ENCODE measurements around the gene BBC3.

BBC3 gene

DNA sequence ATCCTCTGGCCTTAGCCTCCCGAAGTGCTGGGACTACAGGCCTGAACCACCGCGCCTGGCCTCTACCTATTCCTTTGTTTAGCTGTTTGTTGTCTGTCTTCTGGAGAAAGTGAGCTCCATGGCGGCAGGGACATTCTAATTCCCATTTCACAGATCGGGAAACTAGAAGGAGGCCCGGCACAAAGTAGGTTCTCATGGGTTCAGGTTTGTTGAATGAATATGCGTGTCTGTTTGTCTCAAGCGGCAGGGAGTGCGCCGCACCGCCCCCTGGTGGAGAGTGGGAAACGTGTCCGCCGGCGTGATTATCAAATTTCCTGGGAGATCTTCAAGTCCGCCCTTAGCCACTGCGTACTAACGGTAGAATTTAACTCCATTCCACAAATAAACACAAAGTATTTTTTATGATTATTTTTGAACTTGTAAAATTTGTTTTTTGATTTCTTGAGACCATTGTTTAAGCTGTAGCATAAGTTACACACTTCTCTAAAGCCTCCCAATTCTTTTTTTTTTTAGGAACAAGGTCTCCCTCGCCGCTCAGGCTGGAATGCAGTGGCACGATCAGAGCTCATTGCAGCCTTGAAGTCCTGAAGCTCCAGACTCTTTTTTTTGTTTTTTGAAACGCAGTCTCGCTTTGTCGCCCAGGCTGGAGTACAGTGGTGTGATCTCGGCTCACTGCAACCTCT, 16.4 kb upstream of the BBC3 start:
- TF ChIP-seq, protein P1, sequence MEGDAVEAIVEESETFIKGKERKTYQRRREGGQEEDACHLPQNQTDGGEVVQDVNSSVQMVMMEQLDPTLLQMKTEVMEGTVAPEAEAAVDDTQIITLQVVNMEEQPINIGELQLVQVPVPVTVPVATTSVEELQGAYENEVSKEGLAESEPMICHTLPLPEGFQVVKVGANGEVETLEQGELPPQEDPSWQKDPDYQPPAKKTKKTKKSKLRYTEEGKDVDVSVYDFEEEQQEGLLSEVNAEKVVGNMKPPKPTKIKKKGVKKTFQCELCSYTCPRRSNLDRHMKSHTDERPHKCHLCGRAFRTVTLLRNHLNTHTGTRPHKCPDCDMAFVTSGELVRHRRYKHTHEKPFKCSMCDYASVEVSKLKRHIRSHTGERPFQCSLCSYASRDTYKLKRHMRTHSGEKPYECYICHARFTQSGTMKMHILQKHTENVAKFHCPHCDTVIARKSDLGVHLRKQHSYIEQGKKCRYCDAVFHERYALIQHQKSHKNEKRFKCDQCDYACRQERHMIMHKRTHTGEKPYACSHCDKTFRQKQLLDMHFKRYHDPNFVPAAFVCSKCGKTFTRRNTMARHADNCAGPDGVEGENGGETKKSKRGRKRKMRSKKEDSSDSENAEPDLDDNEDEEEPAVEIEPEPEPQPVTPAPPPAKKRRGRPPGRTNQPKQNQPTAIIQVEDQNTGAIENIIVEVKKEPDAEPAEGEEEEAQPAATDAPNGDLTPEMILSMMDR (IDR thresholded peaks at IDR 0.05; ENCODE audit: low read depth, low read length, missing control alignments): peak; percentile 84

DNA sequence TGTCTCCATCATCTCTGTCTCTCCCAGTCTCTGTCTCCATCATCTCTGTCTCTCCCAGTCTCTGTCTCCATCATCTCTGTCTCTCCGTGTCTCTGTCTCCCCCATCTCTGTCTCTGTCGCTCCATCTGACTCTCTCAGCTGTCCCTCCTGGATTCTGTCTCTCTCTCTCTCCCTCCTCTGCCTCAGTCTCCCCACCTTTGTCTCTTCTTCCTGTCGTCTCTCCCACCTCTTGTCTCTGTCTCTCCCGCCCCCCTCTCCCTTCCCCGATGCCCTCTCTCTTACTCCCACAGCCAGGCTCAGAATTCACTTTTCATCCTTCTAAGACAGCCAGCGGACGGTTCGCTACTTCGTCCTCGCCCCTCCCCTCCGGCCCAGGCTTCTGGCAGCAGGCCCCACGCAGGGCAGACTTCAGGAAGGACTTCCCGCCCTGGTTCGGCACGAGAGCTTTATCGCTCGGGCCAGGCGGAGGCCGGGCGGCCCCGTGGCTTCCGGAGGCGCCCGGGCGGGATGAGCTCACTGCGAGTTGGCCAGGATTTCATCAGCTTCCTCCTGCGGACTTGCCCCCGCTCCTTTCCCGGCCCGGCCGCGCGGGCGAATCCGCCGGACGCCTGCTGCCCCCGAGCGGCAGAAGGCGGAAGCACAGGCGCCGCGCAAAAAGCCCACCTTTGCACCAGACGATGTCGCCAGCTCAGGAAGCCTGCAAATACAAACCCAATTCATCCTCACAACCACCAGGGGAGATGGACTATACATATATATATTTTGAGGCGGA, 13.0 kb upstream of the BBC3 start:
- H3K4me3 ChIP-seq (ENCODE audit: low read depth, low read length): peak overlapping the region; percentile 59
- TF ChIP-seq, protein P1 (IDR thresholded peaks at IDR 0.05; ENCODE audit: low read depth, low read length, missing control alignments): peak; percentile 91
- DNase-seq (ENCODE audit: low read depth): peak; percentile 73

More for the DNA sequence above, 16.4 kb upstream of the BBC3 start:
- no peak overlapping the region for H3K4me3 ChIP-seq (ENCODE audit: low read depth, low read length)
- no peak for DNase-seq (ENCODE audit: low read depth)

DNA sequence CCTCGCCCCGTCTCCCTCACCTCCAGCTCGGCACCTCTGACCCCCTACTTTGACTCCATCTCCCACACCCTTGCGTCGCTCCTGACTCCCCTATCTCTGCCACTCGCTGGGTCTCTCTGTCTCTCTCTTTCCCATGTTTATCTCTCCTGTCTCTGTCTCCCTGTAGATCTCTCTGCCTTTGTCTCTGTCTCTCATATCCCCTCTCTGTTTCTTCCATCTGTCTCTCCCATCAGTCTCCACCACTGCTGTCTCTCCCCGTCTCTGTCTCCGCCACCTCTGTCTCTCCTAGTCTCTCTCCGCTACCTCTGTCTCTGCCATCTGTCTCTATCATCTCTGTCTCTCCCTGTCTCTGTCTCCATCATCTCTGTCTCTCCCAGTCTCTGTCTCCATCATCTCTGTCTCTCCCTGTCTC, 12.4 kb upstream of the BBC3 start:
- TF ChIP-seq, protein P1 (IDR thresholded peaks at IDR 0.05; ENCODE audit: low read depth, low read length, missing control alignments): no peak
- no peak for DNase-seq (ENCODE audit: low read depth)
- H3K4me3 ChIP-seq (ENCODE audit: low read depth, low read length): peak overlapping the region; percentile 59

DNA sequence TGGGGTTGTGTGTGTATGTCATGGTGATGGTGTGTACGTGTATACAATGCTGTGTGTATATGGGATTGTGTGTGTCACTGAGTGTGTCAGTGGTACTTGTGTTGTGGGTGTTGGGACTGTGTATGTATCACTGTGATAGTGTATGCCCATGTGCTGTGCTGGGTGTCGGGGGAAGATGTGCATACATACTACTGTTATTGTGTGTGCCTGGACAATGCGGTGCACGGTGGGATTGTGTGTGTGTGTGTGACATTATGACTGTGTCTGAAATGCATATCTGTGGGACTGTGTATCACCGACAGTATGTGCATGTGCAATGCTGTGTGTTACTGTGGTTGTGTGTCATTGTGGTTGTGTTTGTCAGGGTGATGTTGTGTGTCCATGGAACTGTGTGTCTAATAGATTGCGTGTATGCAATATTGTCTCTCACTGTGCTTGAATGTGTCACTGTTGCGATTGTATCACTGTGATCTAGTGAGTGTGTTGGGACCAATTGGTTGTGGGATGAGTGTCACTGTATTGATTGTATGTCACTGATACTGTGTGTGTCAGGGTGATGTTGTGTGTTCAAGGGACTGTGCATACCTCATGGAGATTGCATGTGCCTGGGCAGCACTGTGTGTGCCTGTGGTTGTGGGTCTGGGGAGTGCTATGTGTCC, 11.0 kb upstream of the BBC3 start:
- no peak overlapping the region for H3K4me3 ChIP-seq (ENCODE audit: low read depth, low read length)
- TF ChIP-seq, protein P1 (IDR thresholded peaks at IDR 0.05; ENCODE audit: low read depth, low read length, missing control alignments): no peak
- no peak for DNase-seq (ENCODE audit: low read depth)

DNA sequence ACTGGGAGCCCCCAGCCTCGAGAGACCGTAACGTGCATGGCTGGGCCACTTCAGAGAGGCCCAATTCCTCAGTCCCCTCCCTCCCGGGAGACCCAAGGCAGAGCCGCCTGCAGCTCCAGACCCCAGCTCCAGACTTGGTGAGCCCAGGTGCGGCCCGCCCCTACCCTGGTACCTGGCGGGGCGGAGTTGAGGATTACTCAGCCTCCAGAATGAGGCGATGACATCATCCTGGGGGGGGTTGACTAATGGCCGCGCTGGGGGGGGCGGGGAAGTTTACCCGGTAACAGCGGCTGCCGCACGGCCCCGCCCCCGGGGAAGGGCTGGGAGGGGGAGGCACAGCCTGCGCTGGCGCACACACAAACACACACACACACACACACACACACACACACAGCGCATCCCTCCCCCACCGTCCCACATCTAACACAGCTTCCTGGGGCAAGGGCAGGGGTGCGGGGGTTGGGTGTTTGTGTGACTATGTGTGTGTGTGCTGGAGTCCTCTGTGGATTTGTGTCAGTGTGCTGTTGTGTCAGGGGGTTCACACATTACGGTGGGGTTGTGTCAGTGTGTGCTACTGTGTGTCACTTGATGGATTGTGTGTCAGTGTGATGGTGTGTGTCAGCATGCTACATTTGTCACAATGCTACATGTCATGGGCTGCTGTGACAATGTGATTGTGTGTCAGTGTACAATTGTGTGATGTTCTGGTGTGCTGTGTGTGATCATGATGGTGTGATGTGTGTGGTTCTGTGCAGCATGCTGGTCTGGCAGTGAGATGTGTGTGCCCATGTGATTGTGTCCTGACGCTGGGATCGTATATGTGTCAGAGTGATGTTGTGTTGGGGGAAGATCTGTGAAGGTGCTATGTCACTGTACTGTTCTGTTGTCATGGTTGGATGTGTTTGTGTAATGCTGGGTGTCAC, 10.3 kb upstream of the BBC3 start:
- DNase-seq (ENCODE audit: low read depth): no peak
- H3K4me3 ChIP-seq (ENCODE audit: low read depth, low read length): no peak overlapping the region
- TF ChIP-seq, protein P1 (IDR thresholded peaks at IDR 0.05; ENCODE audit: low read depth, low read length, missing control alignments): no peak

DNA sequence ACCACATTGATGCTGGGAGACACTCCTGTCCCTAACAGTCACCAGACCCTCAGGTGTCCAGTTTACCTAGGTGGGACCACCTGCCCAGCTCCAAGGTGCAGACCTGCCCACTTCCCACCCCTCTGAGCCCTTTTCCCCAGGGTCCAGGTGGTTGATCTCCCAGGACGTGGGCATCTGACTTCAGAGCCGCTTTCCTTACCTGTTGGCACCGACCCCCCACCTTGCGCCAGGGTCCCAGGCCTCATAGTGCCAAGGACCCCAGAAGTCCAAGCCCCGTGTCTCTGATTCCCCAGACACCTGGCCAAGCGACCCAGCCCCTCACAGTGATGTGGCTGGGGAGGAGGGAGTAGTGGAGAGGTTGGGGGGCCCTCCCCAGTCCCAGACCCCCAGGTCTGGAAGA, 9.6 kb upstream of the BBC3 start:
- no peak overlapping the region for H3K4me3 ChIP-seq (ENCODE audit: low read depth, low read length)
- DNase-seq (ENCODE audit: low read depth): no peak
- TF ChIP-seq, protein P1 (IDR thresholded peaks at IDR 0.05; ENCODE audit: low read depth, low read length, missing control alignments): no peak

Data from GM12864 (cell line).